ENCODE measurements around the gene MEGF8. TPM values are rescaled to one million over a fixed set of nuclear protein-coding genes. Genes with fewer than 3 reads are reported as not detected.
A peak's percentile ranks its signal among the peaks of the same experiment; 100 is the strongest.

Gene MEGF8
- polyA plus RNA-seq, 1 donor from 2014 or later: 21.5 TPM

GRCh38 chr19:42279155-42279901 lies 46.1 kb upstream of the MEGF8 start:
- peaks cover 26% of the 10 kb centered on the region for H3K79me2 ChIP-seq (replicated peaks; ENCODE audit: insufficient read depth, low read length)

GRCh38 chr19:42279902-42280814 lies 45.3 kb upstream of the MEGF8 start:
- H2AFZ ChIP-seq (ENCODE audit: low read depth, low read length): no peak overlapping the region
- peaks cover 5% of the 10 kb centered on the region for H4K20me1 ChIP-seq (ENCODE audit: insufficient read depth)
- peak overlapping the region; percentile 91 for H3K4me3 ChIP-seq (ENCODE audit: low read length)
- H3K9me2 ChIP-seq (ENCODE audit: insufficient read depth, low read length): no peaks in the 10 kb centered on the region
- H3K9me3 ChIP-seq (ENCODE audit: low read length): no peaks in the 10 kb centered on the region
- H3K27me3 ChIP-seq (ENCODE audit: insufficient read depth, low read depth, low read length): no peaks in the 10 kb centered on the region
- TF ChIP-seq EZH2 (IDR thresholded peaks at IDR 0.05; ENCODE audit: borderline replicate concordance, insufficient read depth, low read length, poor library complexity, severe bottlenecking) (no peak), CTCF (IDR thresholded peaks at IDR 0.05; ENCODE audit: poor library complexity, severe bottlenecking) (peak; percentile 99), POLR2AphosphoS5 (IDR thresholded peaks at IDR 0.05) (peak; percentile 81), TAF1 (IDR thresholded peaks at IDR 0.05; ENCODE audit: low read depth) (no peak), REST (IDR thresholded peaks at IDR 0.05; ENCODE audit: borderline replicate concordance) (peak; percentile 74), RAD21 (conservative IDR thresholded peaks at IDR 0.05) (peak; percentile 88), EP300 (conservative IDR thresholded peaks at IDR 0.05; ENCODE audit: poor library complexity, severe bottlenecking) (peak; percentile 59), MXI1 (conservative IDR thresholded peaks at IDR 0.05; ENCODE audit: poor library complexity, severe bottlenecking) (peak; percentile 35), SMC3 (conservative IDR thresholded peaks at IDR 0.05; ENCODE audit: poor library complexity) (peak; percentile 90)
- H3K27ac ChIP-seq (ENCODE audit: low read length): peak overlapping the region; percentile 99
- H3K36me3 ChIP-seq (ENCODE audit: insufficient read depth, low read length): no peaks in the 10 kb centered on the region
- H3K4me2 ChIP-seq (ENCODE audit: low read length): peak overlapping the region; percentile 53
- no peaks in the 10 kb centered on the region for H3F3A ChIP-seq (ENCODE audit: insufficient read depth, low read length, poor library complexity, severe bottlenecking)
- H3K9ac ChIP-seq (ENCODE audit: low read length): peak overlapping the region; percentile 95
- H3K79me2 ChIP-seq (replicated peaks; ENCODE audit: insufficient read depth, low read length): peaks cover 25% of the 10 kb centered on the region

More at GRCh38 chr19:42279155-42279901, 46.1 kb upstream of the MEGF8 start:
- no peaks in the 10 kb centered on the region for H4K20me1 ChIP-seq (ENCODE audit: insufficient read depth)
- no peaks in the 10 kb centered on the region for H3F3A ChIP-seq (ENCODE audit: insufficient read depth, low read length, poor library complexity, severe bottlenecking)
- H3K27me3 ChIP-seq (ENCODE audit: insufficient read depth, low read depth, low read length): no peaks in the 10 kb centered on the region
- H3K9me3 ChIP-seq (ENCODE audit: low read length): no peaks in the 10 kb centered on the region
- H3K36me3 ChIP-seq (ENCODE audit: insufficient read depth, low read length): peaks cover 2% of the 10 kb centered on the region
- TF ChIP-seq EP300 (conservative IDR thresholded peaks at IDR 0.05; ENCODE audit: poor library complexity, severe bottlenecking): no peak
- TF ChIP-seq SMC3 (conservative IDR thresholded peaks at IDR 0.05; ENCODE audit: poor library complexity): no peak
- TF ChIP-seq CTCF (IDR thresholded peaks at IDR 0.05; ENCODE audit: poor library complexity, severe bottlenecking): no peak
- peak; percentile 34 for TF ChIP-seq MXI1 (conservative IDR thresholded peaks at IDR 0.05; ENCODE audit: poor library complexity, severe bottlenecking)
- no peak for TF ChIP-seq EZH2 (IDR thresholded peaks at IDR 0.05; ENCODE audit: borderline replicate concordance, insufficient read depth, low read length, poor library complexity, severe bottlenecking)
- peak overlapping the region; percentile 95 for H3K9ac ChIP-seq (ENCODE audit: low read length)
- H2AFZ ChIP-seq (ENCODE audit: low read depth, low read length): no peak overlapping the region
- peak overlapping the region; percentile 91 for H3K4me3 ChIP-seq (ENCODE audit: low read length)
- no peaks in the 10 kb centered on the region for H3K9me2 ChIP-seq (ENCODE audit: insufficient read depth, low read length)
- H3K27ac ChIP-seq (ENCODE audit: low read length): peak overlapping the region; percentile 99
- peak overlapping the region; percentile 90 for H3K4me2 ChIP-seq (ENCODE audit: low read length)

Data from neural cell (in vitro differentiated cells).